Measurements from ENCODE around the gene KCTD13.
"Not testable (repeated sequence)": the region's sequence is repeated elsewhere in the genome, so short reads cannot be mapped to it uniquely, and the experiment has no call there.

Gene KCTD13

GRCh38 chr16:29943846-29944799, 18.1 kb upstream of the KCTD13 start:
- DNase-seq: no peak

DNA sequence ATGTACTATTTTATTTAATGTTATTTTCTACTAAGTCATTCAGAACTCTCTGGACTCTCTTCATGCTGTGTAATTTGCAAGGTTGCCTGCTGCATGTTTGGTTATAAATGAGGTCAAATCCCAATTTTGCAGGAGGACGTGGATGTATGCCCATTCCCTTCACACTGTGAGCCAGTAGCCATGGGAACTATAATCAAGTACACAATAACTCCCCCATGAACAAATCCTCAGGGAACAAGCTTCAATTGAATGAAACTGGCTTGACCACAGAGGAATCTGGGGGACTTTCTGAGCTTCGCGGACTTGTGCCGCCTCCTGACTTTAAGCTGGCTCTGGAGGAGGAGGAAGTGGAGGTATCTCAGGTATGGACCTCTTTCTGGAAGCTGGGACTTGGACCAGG, 14.6 kb upstream of the KCTD13 start:
- no peak for DNase-seq

DNA sequence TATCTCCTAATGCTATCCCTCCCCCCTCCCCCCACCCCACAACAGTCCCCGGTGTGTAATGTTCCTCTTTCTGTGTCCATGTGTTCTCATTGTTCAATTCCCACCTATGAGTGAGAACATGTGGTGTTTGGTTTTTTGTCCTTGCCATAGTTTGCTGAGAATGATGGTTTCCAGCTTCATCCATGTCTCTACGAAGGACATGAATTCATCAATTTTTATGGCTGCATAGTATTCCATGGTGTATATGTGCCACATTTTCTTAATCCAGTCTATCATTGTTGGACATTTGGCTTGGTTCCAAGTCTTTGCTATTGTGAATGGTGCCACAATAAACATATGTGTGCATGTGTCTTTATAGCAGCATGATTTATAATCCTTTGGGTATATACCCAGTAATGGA, 5.7 kb upstream of the KCTD13 start:
- not testable (repeated sequence) for DNase-seq

DNA sequence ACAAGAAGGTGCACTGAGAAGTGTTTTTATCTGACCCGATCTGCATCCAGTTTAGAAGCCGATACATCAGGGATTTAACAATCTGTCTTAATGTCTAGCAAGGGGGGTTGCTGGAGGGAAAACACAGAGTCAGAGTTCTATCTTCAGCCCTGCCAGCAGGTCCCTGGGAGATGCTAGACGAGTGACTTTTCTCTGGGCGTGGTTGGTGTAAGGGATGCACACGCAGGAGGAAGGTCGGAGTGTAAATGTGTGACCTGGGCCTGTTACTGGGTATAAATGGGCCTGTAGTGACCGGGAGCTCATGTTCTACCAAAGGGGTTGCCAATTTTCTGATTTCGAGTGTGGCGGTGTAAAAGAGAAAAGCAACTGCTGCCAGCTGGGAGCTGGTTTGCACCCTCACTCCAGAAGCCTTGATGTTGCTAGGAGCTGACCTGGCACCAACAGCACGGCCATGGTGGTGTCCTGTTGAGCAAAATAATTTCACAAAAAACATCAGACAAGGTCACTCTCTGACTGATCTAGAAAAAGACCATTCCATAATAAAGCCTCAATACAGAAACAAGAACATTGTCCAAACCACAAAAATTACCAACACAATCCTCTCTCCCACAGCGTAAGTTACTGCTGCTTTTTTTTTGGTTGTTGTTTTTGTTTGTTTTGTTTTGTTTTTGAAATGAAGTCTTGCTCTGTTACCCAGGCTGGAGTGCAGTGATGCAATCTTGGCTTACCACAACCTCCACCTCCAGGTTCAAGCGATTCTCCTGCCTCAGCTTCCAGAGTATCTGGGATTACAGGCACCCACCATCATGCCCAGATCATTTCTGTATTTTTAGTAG, 1.3 kb upstream of the KCTD13 start:
- DNase-seq: no peak

DNA sequence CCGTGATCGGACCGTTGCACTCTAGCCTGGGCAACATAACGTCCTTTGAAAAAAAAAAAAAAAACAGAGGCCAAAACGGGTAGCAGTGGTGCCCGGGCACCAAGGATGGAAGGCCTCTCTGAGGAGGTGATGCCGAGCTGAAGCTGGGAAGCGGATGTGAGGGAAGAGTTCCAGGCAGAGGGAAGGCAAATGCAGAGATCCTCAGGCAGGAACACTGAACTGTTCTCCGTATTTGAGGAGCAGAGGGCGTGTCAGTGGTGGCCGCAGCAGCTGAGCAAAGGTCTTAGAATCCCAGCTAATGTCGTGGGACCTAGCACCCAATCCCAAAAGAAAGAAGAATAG, 656 bp upstream of the KCTD13 start:
- DNase-seq: no peak

- DNase-seq: no peak
These were observed 795 bp downstream of the KCTD13 start for GRCh38 chr16:29925105-29925756.

DNA sequence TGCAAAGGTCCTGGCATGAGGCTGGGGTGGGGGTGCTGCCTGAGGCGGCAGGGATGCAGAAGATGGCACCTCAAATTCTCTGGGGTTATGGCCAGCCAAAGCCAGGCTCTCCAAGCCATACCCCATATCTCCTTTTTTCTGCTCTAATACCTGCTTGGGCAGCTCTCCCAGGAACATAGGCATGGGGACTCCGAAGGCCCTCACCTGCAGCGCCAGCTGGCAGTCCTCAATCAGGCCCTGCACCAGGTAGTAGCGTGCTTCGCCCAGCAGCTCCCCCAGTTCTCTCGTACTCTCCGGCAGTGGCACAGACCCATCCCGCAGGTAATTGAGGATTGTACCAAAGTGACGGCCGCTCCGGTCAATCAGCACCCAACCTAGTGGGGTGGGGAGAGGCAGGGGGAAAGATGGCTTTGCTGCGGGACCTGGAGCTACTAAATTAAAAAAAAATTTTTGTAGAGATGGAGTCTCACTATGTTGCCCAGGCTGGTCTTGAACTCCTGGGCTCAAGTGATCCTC, 3.0 kb downstream of the KCTD13 start:
- no peak for DNase-seq

DNA sequence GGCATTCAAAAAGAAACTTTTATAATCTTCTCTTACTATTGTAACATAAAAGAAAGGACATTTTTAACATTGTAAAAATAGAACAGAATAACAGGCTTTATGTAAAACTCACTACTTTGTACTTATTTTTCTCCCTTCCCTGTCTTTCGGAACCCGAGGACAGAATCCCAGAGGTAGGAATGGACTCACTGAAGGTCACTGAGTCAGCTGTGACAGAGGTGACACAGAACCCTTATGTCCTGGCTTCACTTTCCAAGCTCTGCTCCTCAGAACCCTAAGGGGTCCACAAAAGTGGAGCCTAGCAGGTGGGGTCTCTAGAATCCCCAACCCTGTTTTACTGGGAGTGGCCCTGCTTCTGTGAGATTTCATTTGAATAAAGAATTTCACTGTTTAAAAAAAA, 3.7 kb downstream of the KCTD13 start:
- DNase-seq: no peak

GRCh38 chr16:29921034-29921385, 5.0 kb downstream of the KCTD13 start:
- no peak for DNase-seq

DNA sequence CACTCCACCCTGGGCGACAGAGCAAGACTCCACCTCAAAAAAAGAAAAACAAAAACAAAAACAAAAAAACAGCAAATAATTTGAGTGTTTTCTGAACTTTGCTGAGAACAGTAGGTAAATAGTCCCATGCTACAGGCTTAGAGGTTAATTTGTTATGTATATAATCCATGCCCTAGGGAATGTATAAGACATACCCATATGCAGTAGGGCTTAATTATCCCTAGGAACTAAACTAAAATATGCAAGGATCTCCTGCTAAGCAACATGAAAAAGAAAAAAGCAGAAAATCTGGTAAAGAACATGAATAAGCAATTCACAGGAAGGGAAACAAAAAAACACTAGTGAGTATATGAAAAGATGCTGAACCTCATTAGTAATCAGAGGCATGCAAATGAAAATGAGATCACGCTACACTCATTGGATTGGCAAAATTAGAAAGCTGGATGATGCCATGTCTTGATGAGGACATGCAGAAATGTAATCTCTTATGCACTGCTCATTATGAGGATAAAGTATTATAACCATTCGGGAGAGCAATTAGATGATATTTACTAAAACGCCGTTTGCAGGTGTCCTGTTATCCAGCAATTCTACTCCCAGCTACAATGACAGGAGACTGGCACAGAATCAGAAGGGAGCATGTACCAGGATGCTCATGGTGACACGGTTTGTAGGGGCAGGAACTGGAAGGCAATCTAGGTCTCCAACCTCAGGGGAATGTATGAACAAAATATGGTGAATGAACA, 5.6 kb downstream of the KCTD13 start:
- DNase-seq: no peak

- no peak for DNase-seq
These were observed 9.0 kb downstream of the KCTD13 start for GRCh38 chr16:29916979-29917378.

DNA sequence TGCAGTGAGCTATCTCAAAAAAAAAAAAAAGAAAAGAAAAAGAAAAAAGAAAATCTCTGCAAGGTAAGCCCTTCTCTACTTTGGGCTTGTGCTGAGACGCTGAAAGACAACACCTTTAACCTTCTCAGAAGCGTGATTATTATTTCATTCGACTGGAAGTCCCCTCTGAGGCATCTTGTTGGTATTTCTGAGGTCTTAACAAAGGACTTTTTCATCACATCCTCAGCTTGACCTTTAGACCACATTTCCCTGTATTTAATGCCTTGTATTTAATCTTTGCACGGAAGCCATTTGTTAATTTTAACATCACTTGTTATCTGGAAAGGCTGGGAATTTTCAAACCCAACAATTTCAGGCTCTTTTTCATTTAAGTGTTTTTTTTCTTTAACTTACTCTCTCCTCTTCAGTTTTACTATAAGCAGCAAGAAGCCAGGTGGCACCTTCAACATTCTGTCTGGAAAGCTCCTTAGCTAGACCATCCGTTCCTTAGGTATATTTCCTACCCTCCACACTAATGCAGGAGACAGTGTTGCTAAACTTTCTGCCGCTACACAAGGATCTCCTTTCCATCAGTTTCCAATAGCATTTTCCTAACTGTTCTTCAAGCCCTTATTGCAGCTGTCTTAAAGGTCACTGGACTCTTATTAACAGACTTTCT, 10.3 kb downstream of the KCTD13 start:
- DNase-seq: no peak

DNA sequence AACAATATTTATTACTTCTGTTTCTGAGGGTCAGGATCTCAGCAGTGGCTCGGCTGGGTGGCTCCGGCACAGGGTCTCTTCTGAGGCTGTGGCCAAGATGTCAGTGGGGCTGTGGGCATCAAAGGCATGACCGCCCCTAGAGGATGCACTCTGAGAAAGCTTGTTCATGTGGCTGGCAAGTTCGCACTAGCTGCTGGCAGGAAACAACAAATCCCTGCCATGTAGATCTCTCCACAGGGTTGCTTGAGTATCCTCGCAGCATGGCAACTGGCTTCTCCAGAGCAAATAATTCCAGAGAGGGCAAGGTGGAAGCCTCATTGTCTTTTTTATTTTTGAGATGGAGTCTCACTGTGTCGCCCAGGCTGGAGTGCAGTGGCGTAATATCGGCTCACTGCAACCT, 12.5 kb downstream of the KCTD13 start:
- no peak for DNase-seq

DNA sequence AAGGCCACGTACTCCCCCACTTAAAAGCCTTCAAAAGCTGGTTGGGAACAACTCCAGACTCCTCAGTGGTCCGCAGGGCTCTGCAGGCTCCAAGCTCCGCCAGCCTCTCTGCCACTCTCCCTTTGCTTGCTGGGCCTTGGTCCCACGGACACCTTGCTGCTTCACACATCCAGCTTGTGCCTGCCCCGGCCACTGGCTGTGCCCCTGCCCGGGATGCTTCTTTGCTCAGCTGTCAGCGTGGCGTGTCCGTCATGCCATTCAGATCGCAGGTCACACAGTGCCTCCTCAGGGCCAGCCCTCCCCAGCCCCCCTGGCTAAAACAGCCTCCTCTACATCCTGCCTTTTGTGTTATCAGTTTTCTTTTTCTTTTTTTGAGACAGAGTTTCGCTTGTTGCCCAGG, 13.9 kb downstream of the KCTD13 start:
- DNase-seq: no peak

- DNase-seq: no peak
These were observed 14.4 kb downstream of the KCTD13 start for GRCh38 chr16:29911676-29912010.

DNA sequence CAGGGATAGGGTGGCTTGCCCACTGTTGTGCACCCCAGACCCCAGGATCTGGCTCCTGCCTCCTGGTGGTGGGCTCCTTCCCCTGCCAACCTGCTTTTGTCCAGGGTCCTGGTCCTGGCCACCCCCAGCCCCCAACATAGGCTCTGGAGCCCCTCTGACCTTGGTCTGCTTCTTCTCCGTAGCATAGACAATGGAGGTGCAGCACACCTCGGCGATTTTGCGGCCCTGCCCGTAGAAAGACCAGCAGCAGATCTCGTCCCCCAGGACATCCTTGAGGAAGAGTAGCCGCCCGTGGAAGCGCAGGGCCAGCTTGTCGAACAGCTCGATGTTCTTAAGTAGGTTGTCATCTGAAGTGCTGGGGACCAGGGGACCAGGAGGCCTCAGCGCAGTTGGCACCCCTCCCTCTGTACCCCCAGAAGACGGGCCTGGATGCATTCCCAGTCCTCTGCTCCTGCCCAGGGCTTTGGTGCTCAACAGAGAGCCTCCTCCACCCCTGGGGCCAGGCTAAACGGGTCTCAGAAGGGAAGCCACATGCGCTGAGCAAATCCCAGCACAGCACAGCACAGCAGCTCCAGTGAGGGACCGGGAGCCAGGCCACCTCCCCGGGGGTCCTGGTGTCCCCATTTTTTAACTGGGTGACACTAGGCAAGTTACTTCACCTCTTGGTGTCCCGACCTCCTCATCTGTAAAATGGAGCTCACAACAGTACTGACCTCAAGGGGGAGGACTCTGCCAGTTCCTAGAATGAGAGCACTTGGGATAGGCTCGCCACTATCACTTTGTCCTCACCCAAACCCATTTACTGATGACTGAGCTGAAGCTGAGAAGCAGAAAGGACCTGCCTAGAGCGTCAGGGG, 15.0 kb downstream of the KCTD13 start:
- DNase-seq: no peak

GRCh38 chr16:29909851-29910250, 16.2 kb downstream of the KCTD13 start:
- DNase-seq: not testable (repeated sequence)

- DNase-seq: no peak
These were observed 16.6 kb downstream of the KCTD13 start for GRCh38 chr16:29909391-29909790.

GRCh38 chr16:29908719-29909220, 17.3 kb downstream of the KCTD13 start:
- no peak for DNase-seq

DNA sequence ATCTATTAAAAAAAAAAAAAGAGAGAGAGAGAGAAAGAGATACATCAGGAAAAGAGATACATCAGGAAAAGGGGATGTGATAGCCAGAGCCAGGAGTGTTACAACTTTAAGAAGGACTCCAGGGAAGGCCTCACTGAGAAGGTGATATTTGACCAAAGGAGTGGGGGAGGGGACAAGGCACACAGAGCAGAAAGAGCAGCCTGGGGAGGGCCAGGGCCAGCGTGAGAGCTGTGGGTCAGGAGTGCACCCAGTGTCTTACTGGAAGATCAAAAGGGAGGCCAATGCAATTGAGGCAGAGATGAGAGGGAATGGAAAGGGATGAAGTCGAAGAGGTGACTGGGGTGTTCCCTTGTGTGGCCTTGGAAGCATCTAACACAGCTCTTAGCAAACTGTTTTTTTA, 18.1 kb downstream of the KCTD13 start:
- DNase-seq: no peak
